Renal cortex interstitium (tissue), 11 donors: ENCODE data around the gene TRMT1. TPM values are rescaled to one million over a fixed set of nuclear protein-coding genes. Genes with fewer than 3 reads are reported as not detected.

Experiments used
- DNase-seq, 11 donors: peaks; one replicate each; pipeline ENCODE4 v3.0.0-alpha.2; 2013; ENCODE audit warnings: low read depth in 9 of 11, low spot score in 4 of 11; ENCODE audit errors: extremely low read depth in 1 of 11
- polyA plus RNA-seq, 3 donors: library from polyadenylated mRNA; unstranded; fragments of 120-200 nt; gene quantifications; one replicate each; pipeline ENCODE4 v1.2.1, GENCODE V29; 2013; ENCODE audit not compliant: insufficient read length in 3 of 3

The TRMT1 gene
- polyA plus RNA-seq, 3 donors = 37.1 to 39.2 (median 37.2) TPM

- DNase-seq = no peak
Observed at GRCh38 chr19:13132471-13133180, 16.1 kb upstream of the TRMT1 start.

GRCh38 chr19:13130886-13131490 is 14.4 kb upstream of the TRMT1 start:
- no peak for DNase-seq

GRCh38 chr19:13129384-13129783 is 12.8 kb upstream of the TRMT1 start:
- DNase-seq = no peak

GRCh38 chr19:13128583-13128982 is 12.0 kb upstream of the TRMT1 start:
- DNase-seq = no peak

GRCh38 chr19:13127811-13128575 is 11.5 kb upstream of the TRMT1 start:
- no peak for DNase-seq

- DNase-seq = no peak
Observed at GRCh38 chr19:13127051-13127450, 10.5 kb upstream of the TRMT1 start.

- DNase-seq = no peak
Observed at GRCh38 chr19:13122980-13123957, 6.7 kb upstream of the TRMT1 start.

- no peak for DNase-seq
Observed at GRCh38 chr19:13122275-13122878, 5.8 kb upstream of the TRMT1 start.

GRCh38 chr19:13121551-13122274 is 5.2 kb upstream of the TRMT1 start:
- DNase-seq = no peak

- no peak for DNase-seq
Observed at GRCh38 chr19:13120817-13121216, 4.3 kb upstream of the TRMT1 start.

- no peak for DNase-seq
Observed at GRCh38 chr19:13120031-13120430, 3.5 kb upstream of the TRMT1 start.

GRCh38 chr19:13119627-13120026 is 3.1 kb upstream of the TRMT1 start:
- DNase-seq = no peak

- DNase-seq = peak in 2 of 11 donors; percentile 68 to 75
Observed at GRCh38 chr19:13118424-13119193, 2.1 kb upstream of the TRMT1 start.

- DNase-seq = peak in 10 of 11 donors; percentile 68 to 86 (median 82)
Observed at GRCh38 chr19:13117772-13118423, 1.4 kb upstream of the TRMT1 start, which contains the start of gene NACC1. Gene NACC1, plus strand, starts transcription at chr19:13118264. Its CDS starts 16,944 bp downstream, at chr19:13135208.

GRCh38 chr19:13117176-13117771 is 734 bp upstream of the TRMT1 start:
- no peak for DNase-seq

- DNase-seq = no peak
Observed at GRCh38 chr19:13115936-13116281, 631 bp downstream of the TRMT1 start.
